Testis (tissue), 3 donors: Measurements from ENCODE around the gene ELP2. TPM values are rescaled to one million over a fixed set of nuclear protein-coding genes. Genes with fewer than 3 reads are reported as not detected.
A peak's percentile ranks its signal among the peaks of the same experiment; 100 is the strongest.

Experiments
- DNase-seq: peaks from one replicate; pipeline ENCODE4 v3.0.0-alpha.2; 2019
- H3K27ac ChIP-seq, 2 donors: fragments of 200-600 bp; sonication (generic); one replicate each; pipeline ENCODE4 v1.5.1; 2019
- H3K27me3 ChIP-seq: fragments of 200-600 bp; sonication (generic); one replicate; pipeline ENCODE4 v1.5.1; 2019
- H3K36me3 ChIP-seq: fragments of 200-600 bp; sonication (generic); one replicate; pipeline ENCODE4 v1.5.1; 2017; ENCODE audit warnings: low read depth; ENCODE audit errors: missing control alignments
- H3K4me1 ChIP-seq: fragments of 200-600 bp; sonication (generic); one replicate; pipeline ENCODE4 v1.5.1; 2019
- H3K4me3 ChIP-seq, 2 donors: fragments of 200-600 bp; sonication (generic); one replicate each; pipeline ENCODE4 v1.5.1; 2017 to 2019
- H3K9me3 ChIP-seq: fragments of 200-600 bp; sonication (generic); one replicate; pipeline ENCODE4 v1.5.1; 2017
- CTCF ChIP-seq, 3 experiments: fragments of 450-650 bp in 2 of 3; fragments of 200-600 bp in 1 of 3; sonication (generic) in 1 of 3; IDR thresholded peaks; one replicate each; pipeline ENCODE4 v1.5.1; 2016 to 2019; ENCODE audit warnings: antibody characterized with exemption in 3 of 3, mild to moderate bottlenecking in 2 of 3, moderate library complexity in 1 of 3
- POLR2A ChIP-seq: fragments of 450-650 bp; IDR thresholded peaks from one replicate; pipeline ENCODE4 v1.6.1; 2017; ENCODE audit warnings: antibody characterized with exemption, mild to moderate bottlenecking, moderate library complexity
- WGBS, 2 donors: methylation state at CpG; one replicate each; pipeline ENCODE4 v1.1.5; 2018; 5-methylcytosine and 5-hydroxymethylcytosine counted together
- intact Hi-C: fragments of 100-400 bp; cut with DNase I; formaldehyde crosslinking; loops from one replicate; pipeline ENCODE4 v1.15.1; 2023; ENCODE audit warnings: low total_unique reads
- polyA plus RNA-seq: library from polyadenylated mRNA; stranded (reverse); fragments of 350-450 nt; fragmentation: Illumina TruSeq; extraction: RNeasy Lipid Tissue Mini Kit (QIAGEN cat#74804); gene quantifications from one replicate; pipeline ENCODE4 v1.2.3, GENCODE V29; 2014; ENCODE audit warnings: low read depth, low replicate concordance; ENCODE audit not compliant: insufficient read depth
- total RNA-seq, 2 donors: library from RNA; depleted of rRNA; stranded (reverse); fragments of >200 nt; gene quantifications; one replicate each; pipeline ENCODE4 v1.2.3, GENCODE V29; 2016

The ELP2 gene
- total and polyA plus RNA-seq, 3 donors from 2014 or later, result 81.0 to 95.2 (median 94.8) TPM

DNA sequence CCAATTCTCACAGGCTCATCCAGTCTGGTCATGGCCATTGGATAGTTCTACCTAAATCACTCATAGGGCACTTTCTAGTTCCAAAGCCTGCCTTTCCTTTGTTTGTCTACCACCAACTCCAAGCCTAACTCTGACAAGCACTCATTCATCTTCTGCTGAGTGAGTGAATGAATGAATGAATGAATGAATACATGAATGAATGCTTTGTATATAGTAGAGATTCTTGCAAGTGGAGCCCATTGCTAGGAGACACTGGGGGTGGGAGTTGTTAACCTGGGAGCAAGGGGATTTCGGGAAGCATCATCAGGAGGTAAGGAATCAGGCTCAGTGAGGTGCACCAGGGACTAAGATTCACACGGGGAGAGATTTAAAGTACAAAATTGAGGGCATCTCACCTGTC, 54.3 kb downstream of the ELP2 start:
- Histone ChIP-seq H3K36me3 (no peaks in the 10 kb centered on the region), H3K4me3 (no peak overlapping the region), H3K27me3 (no peaks in the 10 kb centered on the region), H3K27ac (no peak overlapping the region), H3K4me1 (peaks cover 18% of the 10 kb centered on the region), H3K9me3 (no peaks in the 10 kb centered on the region)
- TF ChIP-seq POLR2A, result no peak
- TF ChIP-seq CTCF (IDR thresholded peaks at IDR 0.05), result no peak
- WGBS, 2 donors, result 88 to 92% methylated on average over 2 of the region's 2 CpGs
- intact Hi-C loops, result loop anchor here (10.0 kb wide), 1 partner anchor 59 kb away; the partner anchor contains the start of genes ELP2 and SLC39A6
- DNase-seq, result no peak

GRCh38 chr18:36185157-36185556, 55.5 kb downstream of the ELP2 start:
- H3K4me1 ChIP-seq, result peaks cover 13% of the 10 kb centered on the region
- no peaks in the 10 kb centered on the region for H3K36me3 ChIP-seq
- no peaks in the 10 kb centered on the region for H3K9me3 ChIP-seq
- no peak overlapping the region for H3K4me3 ChIP-seq
- intact Hi-C loops, result loop anchor here (10.0 kb wide), 1 partner anchor 60 kb away; the partner anchor contains the start of genes ELP2 and SLC39A6
- no peak overlapping the region for H3K27ac ChIP-seq
- H3K27me3 ChIP-seq, result no peaks in the 10 kb centered on the region
- no peak for TF ChIP-seq POLR2A
- TF ChIP-seq CTCF (IDR thresholded peaks at IDR 0.05), result no peak
- WGBS, 2 donors, result 95 to 100% methylated on average over 3 of the region's 3 CpGs
- DNase-seq, result no peak

DNA sequence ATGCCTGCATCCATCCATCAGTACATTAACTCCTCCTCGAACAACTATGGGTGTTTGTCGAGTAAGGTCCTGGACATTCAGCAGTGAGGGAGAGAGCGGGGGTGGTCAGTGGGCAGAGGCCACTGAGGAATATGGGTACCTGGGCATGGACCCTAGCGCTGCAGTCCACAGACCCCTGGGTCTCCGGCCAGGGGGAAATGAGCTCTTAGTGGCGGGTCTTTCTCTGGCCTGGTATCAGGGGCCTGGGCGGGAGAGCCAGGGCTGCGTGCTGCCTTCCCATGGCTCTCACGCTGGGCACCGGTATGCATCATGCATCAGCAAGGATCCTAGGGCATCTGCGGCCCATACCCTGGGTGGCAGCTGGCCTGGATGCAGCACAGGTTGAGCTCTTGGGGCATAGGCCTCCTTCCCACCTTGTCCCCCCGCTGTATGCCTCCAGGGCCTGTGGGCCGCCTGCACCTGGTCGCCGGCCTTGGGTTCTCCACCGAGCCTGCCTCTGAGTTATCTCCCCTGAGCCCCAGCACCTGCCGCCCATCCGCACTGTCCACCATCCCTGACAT, 56.3 kb downstream of the ELP2 start:
- intact Hi-C loops, result loop anchor here (10.0 kb wide), 1 partner anchor 61 kb away; the partner anchor contains the start of genes ELP2 and SLC39A6
- DNase-seq, result no peak
- H3K4me3 ChIP-seq, result no peak overlapping the region

GRCh38 chr18:36186461-36187192, 56.9 kb downstream of the ELP2 start:
- Histone ChIP-seq H3K4me3 (peak overlapping the region; percentile 61 to 75), H3K9me3 (no peaks in the 10 kb centered on the region), H3K4me1 (peaks cover 13% of the 10 kb centered on the region), H3K27me3 (no peaks in the 10 kb centered on the region), H3K36me3 (no peaks in the 10 kb centered on the region), H3K27ac (peak overlapping the region in 1 of 2 donors; percentile 47)
- DNase-seq, result peak; percentile 38
- TF ChIP-seq CTCF (IDR thresholded peaks at IDR 0.05) (no peak), POLR2A (no peak)
- intact Hi-C loops, result loop anchor here (10.0 kb wide), 1 partner anchor 62 kb away; the partner anchor contains the start of genes ELP2 and SLC39A6
- 15 to 16% methylated on average over 35 to 47 of the region's 47 CpGs for WGBS, 2 donors

More for the DNA sequence above, 56.3 kb downstream of the ELP2 start:
- Histone ChIP-seq H3K4me1 (peaks cover 13% of the 10 kb centered on the region), H3K27me3 (no peaks in the 10 kb centered on the region), H3K27ac (no peak overlapping the region), H3K36me3 (no peaks in the 10 kb centered on the region), H3K9me3 (no peaks in the 10 kb centered on the region)
- 80 to 82% methylated on average over 4 to 18 of the region's 18 CpGs for whole genome bisulfite sequencing, 2 donors
- TF ChIP-seq CTCF (IDR thresholded peaks at IDR 0.05) (no peak), POLR2A (no peak)
